Liver (tissue), 9 donors: ENCODE measurements around the gene DDX41. TPM values are rescaled to one million over a fixed set of nuclear protein-coding genes. Genes with fewer than 3 reads are reported as not detected.

Experiments
- DNase-seq: peaks from one replicate; pipeline ENCODE4 v3.0.0-alpha.2; 2017; ENCODE audit warnings: low spot score
- H3K27ac ChIP-seq, 2 donors: one replicate each; pipeline ENCODE4 v1.7.0; 2013; ENCODE audit warnings: inconsistent platforms in 2 of 2, low read length in 2 of 2, control low read depth in 1 of 2, low read depth in 1 of 2, mild to moderate bottlenecking in 1 of 2
- H3K27me3 ChIP-seq, 4 donors: one replicate each; pipeline versions ENCODE4 v1.6.1 to v1.7.0; 2013; ENCODE audit warnings: low read length in 3 of 4, inconsistent platforms in 1 of 4, mild to moderate bottlenecking in 1 of 4, moderate library complexity in 1 of 4; ENCODE audit not compliant: control insufficient read depth in 4 of 4, insufficient read depth in 4 of 4
- H3K36me3 ChIP-seq, 4 donors: one replicate each; pipeline versions ENCODE4 v1.6.1 to v1.7.0; 2013; ENCODE audit warnings: low read length in 3 of 4, mild to moderate bottlenecking in 3 of 4, low read depth in 1 of 4, moderate library complexity in 1 of 4; ENCODE audit not compliant: control insufficient read depth in 4 of 4, insufficient read depth in 3 of 4
- H3K4me1 ChIP-seq, 4 donors: one replicate each; pipeline versions ENCODE4 v1.6.1 to v1.7.0; 2013; ENCODE audit warnings: low read length in 3 of 4, mild to moderate bottlenecking in 3 of 4, moderate library complexity in 1 of 4; ENCODE audit not compliant: control insufficient read depth in 4 of 4, insufficient read depth in 4 of 4
- H3K4me3 ChIP-seq, 3 donors: one replicate each; pipeline versions ENCODE4 v1.6.1 to v1.7.0; 2013; ENCODE audit warnings: low read length in 3 of 3, control low read depth in 1 of 3, low read depth in 1 of 3, mild to moderate bottlenecking in 1 of 3
- H3K9ac ChIP-seq, 2 donors: one replicate each; pipeline ENCODE4 v1.7.0; 2013; ENCODE audit warnings: low read length in 2 of 2, mild to moderate bottlenecking in 2 of 2, moderate library complexity in 2 of 2, control low read depth in 1 of 2, low read depth in 1 of 2
- H3K9me3 ChIP-seq, 4 donors: one replicate each; pipeline versions ENCODE4 v1.6.1 to v1.7.0; 2013; ENCODE audit warnings: low read length in 3 of 4; ENCODE audit not compliant: control insufficient read depth in 4 of 4
- CTCF ChIP-seq: fragments of 150-350 bp; IDR thresholded peaks from 2 replicates; pipeline ENCODE4 v1.5.1; 2017; ENCODE audit warnings: improper control_type of control experiment, low read depth, low read length; ENCODE audit not compliant: missing input control
- EGR1 ChIP-seq, 2 donors: IDR thresholded peaks; 2 replicates each; pipeline ENCODE4 v1.6.1; 2016 to 2018; ENCODE audit warnings: antibody characterized with exemption in 2 of 2, low read depth in 2 of 2
- FOXA1 ChIP-seq: IDR thresholded peaks from 2 replicates; pipeline ENCODE4 v1.6.1; 2016; ENCODE audit warnings: antibody characterized with exemption
- FOXA2 ChIP-seq: IDR thresholded peaks from 2 replicates; pipeline ENCODE4 v1.6.1; 2016; ENCODE audit warnings: antibody characterized with exemption
- GABPA ChIP-seq, 2 donors: IDR thresholded peaks in 1 of 2; conservative IDR thresholded peaks in 1 of 2; 2 replicates each; pipeline ENCODE4 v1.6.1; 2016; ENCODE audit warnings: antibody characterized with exemption in 2 of 2, mild to moderate bottlenecking in 1 of 2, moderate library complexity in 1 of 2
- HNF4A ChIP-seq, 2 donors: conservative IDR thresholded peaks; 2 replicates each; pipeline ENCODE4 v1.6.1; 2016; ENCODE audit warnings: antibody characterized with exemption in 2 of 2, mild to moderate bottlenecking in 2 of 2
- HNF4G ChIP-seq: IDR thresholded peaks from 2 replicates; pipeline ENCODE4 v1.6.1; 2016; ENCODE audit warnings: antibody characterized with exemption
- JUND ChIP-seq, 2 donors: IDR thresholded peaks; 2 replicates each; pipeline ENCODE4 v1.6.1; 2016; ENCODE audit warnings: antibody characterized with exemption in 2 of 2
- NR2F2 ChIP-seq: IDR thresholded peaks from 2 replicates; pipeline ENCODE4 v1.6.1; 2016; ENCODE audit warnings: antibody characterized with exemption
- RAD21 ChIP-seq, 2 donors: IDR thresholded peaks; 2 replicates each; pipeline ENCODE4 v1.6.1; 2016; ENCODE audit warnings: antibody characterized with exemption in 2 of 2, mild to moderate bottlenecking in 2 of 2
- RXRA ChIP-seq, 2 donors: IDR thresholded peaks; 2 replicates each; pipeline ENCODE4 v1.6.1; 2017 to 2018; ENCODE audit warnings: antibody characterized with exemption in 2 of 2, mild to moderate bottlenecking in 1 of 2
- SP1 ChIP-seq: IDR thresholded peaks from 2 replicates; pipeline ENCODE4 v1.6.1; 2018; ENCODE audit warnings: antibody characterized with exemption, mild to moderate bottlenecking
- TAF1 ChIP-seq: conservative IDR thresholded peaks from 2 replicates; pipeline ENCODE4 v1.6.1; 2016; ENCODE audit warnings: antibody characterized with exemption, mild to moderate bottlenecking
- YY1 ChIP-seq: IDR thresholded peaks from 2 replicates; pipeline ENCODE4 v1.6.1; 2016; ENCODE audit warnings: antibody characterized with exemption, mild to moderate bottlenecking
- ZBTB33 ChIP-seq: IDR thresholded peaks from 2 replicates; pipeline ENCODE4 v1.6.1; 2016; ENCODE audit warnings: antibody characterized with exemption
- WGBS: extraction: QIAGEN DNeasy Blood & Tissue Kit; methylation state at CpG from one replicate; pipeline ENCODE4 v1.1.7; 2013; 5-methylcytosine and 5-hydroxymethylcytosine counted together
- polyA plus RNA-seq, 2 donors: library from polyadenylated mRNA; stranded (reverse) in 1 of 2; unstranded in 1 of 2; fragments of 200-250 nt in 1 of 2; fragments of >200 nt in 1 of 2; fragmentation: Nextera tagmentation in 1 of 2; extraction: Ambion mirVana in 1 of 2; gene quantifications; one replicate each; pipeline versions ENCODE4 v1.2.1 to v1.2.3, GENCODE V29; 2013 to 2015
- total RNA-seq, 2 donors: library from RNA; depleted of rRNA; stranded (reverse); fragments of >200 nt; gene quantifications; one replicate each; pipeline ENCODE4 v1.2.3, GENCODE V29; 2014
- TF ChIP-seq, protein P1 (sequence below): IDR thresholded peaks from 2 replicates; pipeline ENCODE4 v1.6.1; 2016; ENCODE audit warnings: antibody characterized with exemption, mild to moderate bottlenecking
- TF ChIP-seq, protein P2 (sequence below): IDR thresholded peaks from 2 replicates; pipeline ENCODE4 v1.6.1; 2016; ENCODE audit warnings: antibody characterized with exemption
- TF ChIP-seq, protein P3 (sequence below): IDR thresholded peaks from 2 replicates; pipeline ENCODE4 v1.6.1; 2016; ENCODE audit warnings: antibody characterized with exemption
- donor health status: healthy.
- donor health status: healthy.
- donor health status: healthy.
- donor health status: healthy.
- donor health status: healthy.

The DDX41 gene
- total and polyA plus RNA-seq, 4 donors = 20.4 to 58.5 (median 45.6) TPM

- H3K4me1 ChIP-seq = peaks cover 0 to 20% (median 9%) of the 10 kb centered on the region in 4 donors
- WGBS = under 1% methylated on average over 73 of the region's 73 CpGs
- DNase-seq = peak; percentile 99
Observed at GRCh38 chr5:177497292-177498012, 19.3 kb downstream of the DDX41 start, which contains the start of gene PDLIM7. Gene PDLIM7 (minus strand): TSS chr5:177497604. CDS start chr5:177496512, 1,092 bp downstream.

More at GRCh38 chr5:177497292-177498012, 19.3 kb downstream of the DDX41 start, which contains the start of gene PDLIM7:
- Histone ChIP-seq H3K9ac (no peak within 1 kb of the TSS), H3K4me3 (peak within 1 kb of the TSS; percentile 23 to 59 (median 29)), H3K9me3 (no peaks in the 10 kb centered on the region), H3K36me3 (no peaks in the 10 kb centered on the region), H3K27me3 (no peaks in the 10 kb centered on the region), H3K27ac (peak within 1 kb of the TSS; percentile 64 to 69)
- TF ChIP-seq HNF4G = no peak
- peak; percentile 27 for TF ChIP-seq TAF1
- TF ChIP-seq FOXA1 = no peak
- TF ChIP-seq, protein P1, sequence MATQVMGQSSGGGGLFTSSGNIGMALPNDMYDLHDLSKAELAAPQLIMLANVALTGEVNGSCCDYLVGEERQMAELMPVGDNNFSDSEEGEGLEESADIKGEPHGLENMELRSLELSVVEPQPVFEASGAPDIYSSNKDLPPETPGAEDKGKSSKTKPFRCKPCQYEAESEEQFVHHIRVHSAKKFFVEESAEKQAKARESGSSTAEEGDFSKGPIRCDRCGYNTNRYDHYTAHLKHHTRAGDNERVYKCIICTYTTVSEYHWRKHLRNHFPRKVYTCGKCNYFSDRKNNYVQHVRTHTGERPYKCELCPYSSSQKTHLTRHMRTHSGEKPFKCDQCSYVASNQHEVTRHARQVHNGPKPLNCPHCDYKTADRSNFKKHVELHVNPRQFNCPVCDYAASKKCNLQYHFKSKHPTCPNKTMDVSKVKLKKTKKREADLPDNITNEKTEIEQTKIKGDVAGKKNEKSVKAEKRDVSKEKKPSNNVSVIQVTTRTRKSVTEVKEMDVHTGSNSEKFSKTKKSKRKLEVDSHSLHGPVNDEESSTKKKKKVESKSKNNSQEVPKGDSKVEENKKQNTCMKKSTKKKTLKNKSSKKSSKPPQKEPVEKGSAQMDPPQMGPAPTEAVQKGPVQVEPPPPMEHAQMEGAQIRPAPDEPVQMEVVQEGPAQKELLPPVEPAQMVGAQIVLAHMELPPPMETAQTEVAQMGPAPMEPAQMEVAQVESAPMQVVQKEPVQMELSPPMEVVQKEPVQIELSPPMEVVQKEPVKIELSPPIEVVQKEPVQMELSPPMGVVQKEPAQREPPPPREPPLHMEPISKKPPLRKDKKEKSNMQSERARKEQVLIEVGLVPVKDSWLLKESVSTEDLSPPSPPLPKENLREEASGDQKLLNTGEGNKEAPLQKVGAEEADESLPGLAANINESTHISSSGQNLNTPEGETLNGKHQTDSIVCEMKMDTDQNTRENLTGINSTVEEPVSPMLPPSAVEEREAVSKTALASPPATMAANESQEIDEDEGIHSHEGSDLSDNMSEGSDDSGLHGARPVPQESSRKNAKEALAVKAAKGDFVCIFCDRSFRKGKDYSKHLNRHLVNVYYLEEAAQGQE = peak; percentile 66
- TF ChIP-seq YY1 = peak; percentile 66
- TF ChIP-seq CTCF = peak; percentile 2
- TF ChIP-seq RAD21 (IDR thresholded peaks at IDR 0.05) = peak in 1 of 2 donors; percentile 52
- no peak for TF ChIP-seq JUND (IDR thresholded peaks at IDR 0.05)
- TF ChIP-seq GABPA (IDR thresholded peaks at IDR 0.05 in 1 of 2, conservative IDR thresholded peaks at IDR 0.05 in 1 of 2) = no peak
- no peak for TF ChIP-seq RXRA (IDR thresholded peaks at IDR 0.05)
- TF ChIP-seq EGR1 (IDR thresholded peaks at IDR 0.05; ENCODE audit: low read depth in 2 of 2) = peak; percentile 37 to 68
- no peak for TF ChIP-seq FOXA2
- TF ChIP-seq, protein P2, sequence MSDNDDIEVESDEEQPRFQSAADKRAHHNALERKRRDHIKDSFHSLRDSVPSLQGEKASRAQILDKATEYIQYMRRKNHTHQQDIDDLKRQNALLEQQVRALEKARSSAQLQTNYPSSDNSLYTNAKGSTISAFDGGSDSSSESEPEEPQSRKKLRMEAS = no peak
- TF ChIP-seq, protein P3, sequence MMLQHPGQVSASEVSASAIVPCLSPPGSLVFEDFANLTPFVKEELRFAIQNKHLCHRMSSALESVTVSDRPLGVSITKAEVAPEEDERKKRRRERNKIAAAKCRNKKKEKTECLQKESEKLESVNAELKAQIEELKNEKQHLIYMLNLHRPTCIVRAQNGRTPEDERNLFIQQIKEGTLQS = no peak
- peak in 1 of 2 donors; percentile 19 for TF ChIP-seq HNF4A (conservative IDR thresholded peaks at IDR 0.05)
- TF ChIP-seq ZBTB33 = no peak
- TF ChIP-seq SP1 = peak; percentile 87
- no peak for TF ChIP-seq NR2F2
